ENCODE measurements around the gene RPL32. TPM values are rescaled to one million over a fixed set of nuclear protein-coding genes. Genes with fewer than 3 reads are reported as not detected.
"Not testable (repeated sequence)": the region's sequence is repeated elsewhere in the genome, so short reads cannot be mapped to it uniquely, and the experiment has no call there.

Gene RPL32
- total RNA-seq, 1 donor, result 1,353 TPM

- no peak overlapping the region for H3K4me3 ChIP-seq (ENCODE audit: low read depth, low read length)
- no peak for TF ChIP-seq CTCF (IDR thresholded peaks at IDR 0.05; ENCODE audit: insufficient read depth, low read length)
- no peak for DNase-seq (ENCODE audit: low read depth)
Observed at GRCh38 chr3:12798559-12799179, 42.7 kb downstream of the RPL32 start.

- no peak for TF ChIP-seq CTCF (IDR thresholded peaks at IDR 0.05; ENCODE audit: insufficient read depth, low read length)
- H3K4me3 ChIP-seq (ENCODE audit: low read depth, low read length), result no peak overlapping the region
- DNase-seq (ENCODE audit: low read depth), result no peak
Observed at GRCh38 chr3:12797892-12798558, 43.3 kb downstream of the RPL32 start.

- H3K4me3 ChIP-seq (ENCODE audit: low read depth, low read length), result no peak overlapping the region
- DNase-seq (ENCODE audit: low read depth), result no peak
- no peak for TF ChIP-seq CTCF (IDR thresholded peaks at IDR 0.05; ENCODE audit: insufficient read depth, low read length)
Observed at GRCh38 chr3:12797124-12797891, 44.1 kb downstream of the RPL32 start.

- H3K4me3 ChIP-seq (ENCODE audit: low read depth, low read length), result peak within 1 kb of the TSS; percentile 65
- peak; percentile 28 for DNase-seq (ENCODE audit: low read depth)
- TF ChIP-seq CTCF (IDR thresholded peaks at IDR 0.05; ENCODE audit: insufficient read depth, low read length), result no peak
Observed at GRCh38 chr3:12796171-12797123, 44.9 kb downstream of the RPL32 start, which contains the start of gene CAND2. TSS of gene CAND2 (plus strand) at chr3:12796680. CDS start at chr3:12796721, 41 bp downstream.

- no peak for TF ChIP-seq CTCF (IDR thresholded peaks at IDR 0.05; ENCODE audit: insufficient read depth, low read length)
- H3K4me3 ChIP-seq (ENCODE audit: low read depth, low read length), result no peak overlapping the region
- DNase-seq (ENCODE audit: low read depth), result no peak
Observed at GRCh38 chr3:12793701-12794100, 47.7 kb downstream of the RPL32 start.

- no peak for TF ChIP-seq CTCF (IDR thresholded peaks at IDR 0.05; ENCODE audit: insufficient read depth, low read length)
- DNase-seq (ENCODE audit: low read depth), result no peak
- no peak overlapping the region for H3K4me3 ChIP-seq (ENCODE audit: low read depth, low read length)
Observed at GRCh38 chr3:12791430-12791829, 49.9 kb downstream of the RPL32 start.

GRCh38 chr3:12787967-12788690 lies 53.2 kb downstream of the RPL32 start:
- not testable (repeated sequence) for DNase-seq (ENCODE audit: low read depth); H3K4me3 ChIP-seq (ENCODE audit: low read depth, low read length)
